IMR-90 (cell line): Measurements from ENCODE around the gene TOE1. TPM values are rescaled to one million over a fixed set of nuclear protein-coding genes. Genes with fewer than 3 reads are reported as not detected.

Source experiments
- ATAC-seq: fragments of 200-7000 bp; cut with Tn5 transposase; 2 replicates; pipeline ENCODE4 v1.9.1; 2020; ENCODE audit warnings: low read depth, mild to moderate bottlenecking, moderate library complexity
- BruUV-seq: library from RNA; stranded (reverse); fragments of 400-500 nt; replicated peaks from 2 replicates; lab custom pipeline; 2021; lab: Mats Ljungman, UMichigan
- CTCF ChIA-PET: fragments of 300-600 bp; formaldehyde crosslinking; extraction: SDS; loops from one replicate; lab custom pipeline; 2021; ENCODE audit warnings: antibody characterized with exemption; lab: Yijun Ruan, JAX
- POLR2A ChIA-PET: fragments of 300-600 bp; sonication (Branson Sonifier 250); formaldehyde crosslinking; loops from one replicate; lab custom pipeline; 2022; ENCODE audit warnings: antibody characterized with exemption; ENCODE audit not compliant: unreplicated experiment; lab: Charles Lee
- DNase-seq: peaks from one replicate; pipeline ENCODE4 v3.0.0; 2013
- H2AFZ ChIP-seq: replicated peaks from 2 replicates; pipeline ENCODE3; 2013; ENCODE audit warnings: low read length, mild to moderate bottlenecking; ENCODE audit not compliant: poor library complexity
- H2AK5ac ChIP-seq: 2 replicates; pipeline ENCODE4 v1.6.1; 2013; ENCODE audit warnings: low read depth, low read length, inconsistent platforms
- H2AK9ac ChIP-seq: replicated peaks from 2 replicates; pipeline ENCODE3; 2013; ENCODE audit warnings: mild to moderate bottlenecking, low read depth, low read length, moderate library complexity; ENCODE audit not compliant: poor library complexity
- H2BK120ac ChIP-seq: 2 replicates; pipeline ENCODE4 v1.6.1; 2013; ENCODE audit warnings: low read depth, low read length, inconsistent platforms
- H2BK15ac ChIP-seq: 3 replicates; pipeline ENCODE4 v1.6.1; 2013; ENCODE audit warnings: low read depth, low read length, inconsistent platforms
- H2BK20ac ChIP-seq: 2 replicates; pipeline ENCODE4 v1.6.1; 2013; ENCODE audit warnings: low read depth, mild to moderate bottlenecking, inconsistent platforms, low read length, moderate library complexity
- H2BK5ac ChIP-seq: 2 replicates; pipeline ENCODE4 v1.6.1; 2013; ENCODE audit warnings: mild to moderate bottlenecking, low read depth, low read length, inconsistent platforms; ENCODE audit not compliant: poor library complexity, severe bottlenecking
- H3K14ac ChIP-seq: replicated peaks from 2 replicates; pipeline ENCODE4 v1.6.1; 2013; ENCODE audit warnings: low read depth, low read length, inconsistent platforms
- H3K18ac ChIP-seq: 2 replicates; pipeline ENCODE4 v1.6.1; 2013; ENCODE audit warnings: low read depth, low read length, control low read depth
- H3K23ac ChIP-seq: 2 replicates; pipeline ENCODE4 v1.6.1; 2013; ENCODE audit warnings: low read depth, low read length, inconsistent platforms
- H3K27ac ChIP-seq: 2 replicates; pipeline ENCODE4 v1.5.1; 2013; ENCODE audit warnings: mild to moderate bottlenecking, control low read depth, low read length; ENCODE audit not compliant: insufficient read depth
- H3K27me3 ChIP-seq: 2 replicates; pipeline ENCODE4 v1.6.1; 2013; ENCODE audit warnings: low read length; ENCODE audit not compliant: control insufficient read depth, insufficient read depth
- H3K36me3 ChIP-seq: 2 replicates; pipeline ENCODE4 v1.6.1; 2013; ENCODE audit warnings: low read length, mixed read lengths; ENCODE audit not compliant: control insufficient read depth, insufficient read depth
- H3K4ac ChIP-seq: 2 replicates; pipeline ENCODE4 v1.6.1; 2013; ENCODE audit warnings: low read depth, low read length, inconsistent platforms
- H3K4me1 ChIP-seq: 2 replicates; pipeline ENCODE4 v1.6.1; 2013; ENCODE audit warnings: low read length, mixed read lengths; ENCODE audit not compliant: control insufficient read depth, insufficient read depth
- H3K4me2 ChIP-seq: 2 replicates; pipeline ENCODE4 v1.6.1; 2013; ENCODE audit warnings: low read depth, mild to moderate bottlenecking, control low read depth, low read length, moderate library complexity
- H3K4me3 ChIP-seq: 2 replicates; pipeline ENCODE4 v1.5.1; 2013; ENCODE audit warnings: low read depth, mild to moderate bottlenecking, control low read depth, low read length, moderate library complexity; ENCODE audit not compliant: insufficient read depth
- H3K56ac ChIP-seq: 2 replicates; pipeline ENCODE4 v1.6.1; 2013; ENCODE audit warnings: low read length, inconsistent platforms; ENCODE audit not compliant: insufficient read depth; ENCODE audit errors: extremely low read depth
- H3K79me1 ChIP-seq, 2 experiments: 2 replicates each; pipeline ENCODE4 v1.6.1; 2013; ENCODE audit warnings: low read length in 2 of 2, inconsistent platforms in 1 of 2, low read depth in 1 of 2
- H3K9ac ChIP-seq: 2 replicates; pipeline ENCODE4 v1.6.1; 2013; ENCODE audit warnings: low read depth, low read length, control low read depth
- H3K9me1 ChIP-seq: 2 replicates; pipeline ENCODE4 v1.6.1; 2013; ENCODE audit warnings: low read length, inconsistent platforms; ENCODE audit not compliant: insufficient read depth
- H3K9me3 ChIP-seq: 2 replicates; pipeline ENCODE4 v1.6.1; 2013; ENCODE audit warnings: low read length; ENCODE audit not compliant: control insufficient read depth, insufficient read depth
- H4K20me1 ChIP-seq: 2 replicates; pipeline ENCODE4 v1.6.1; 2013; ENCODE audit warnings: low read length, inconsistent platforms; ENCODE audit not compliant: insufficient read depth
- H4K5ac ChIP-seq: 2 replicates; pipeline ENCODE4 v1.6.1; 2013; ENCODE audit warnings: mild to moderate bottlenecking, low read depth, low read length, control low read depth
- H4K8ac ChIP-seq, 2 experiments: 2 replicates each; pipeline ENCODE4 v1.6.1; 2013; ENCODE audit warnings: low read depth in 2 of 2, low read length in 2 of 2, control low read depth in 1 of 2, inconsistent platforms in 1 of 2
- H4K91ac ChIP-seq: 2 replicates; pipeline ENCODE4 v1.6.1; 2013; ENCODE audit warnings: low read depth, low read length, inconsistent platforms; ENCODE audit not compliant: insufficient read depth
- BHLHE40 ChIP-seq: fragments of 150-350 bp; IDR thresholded peaks from 2 replicates; pipeline ENCODE4 v1.6.1; 2016; ENCODE audit warnings: mild to moderate bottlenecking, low read depth, low read length
- CEBPB ChIP-seq: IDR thresholded peaks from 2 replicates; pipeline ENCODE4 v1.6.1; 2012; ENCODE audit warnings: low read depth, low read length, improper control_type of control experiment
- CHD1 ChIP-seq: IDR thresholded peaks from 2 replicates; pipeline ENCODE4 v1.6.1; 2012; ENCODE audit warnings: low read depth, low read length, improper control_type of control experiment
- FOS ChIP-seq: fragments of 150-350 bp; IDR thresholded peaks from 2 replicates; pipeline ENCODE4 v1.6.1; 2016; ENCODE audit warnings: low read depth, low read length
- MAFK ChIP-seq: IDR thresholded peaks from 2 replicates; pipeline ENCODE4 v1.6.1; 2012; ENCODE audit warnings: low read depth, low read length, improper control_type of control experiment
- MAZ ChIP-seq: IDR thresholded peaks from 2 replicates; pipeline ENCODE4 v1.6.1; 2012; ENCODE audit warnings: low read depth, mild to moderate bottlenecking, low read length, improper control_type of control experiment, moderate library complexity, borderline replicate concordance
- MXI1 ChIP-seq: IDR thresholded peaks from 2 replicates; pipeline ENCODE4 v1.6.1; 2012; ENCODE audit warnings: low read depth, mild to moderate bottlenecking, low read length, moderate library complexity, borderline replicate concordance
- POLR2A ChIP-seq: IDR thresholded peaks from 2 replicates; pipeline ENCODE4 v1.6.1; 2012; ENCODE audit warnings: mild to moderate bottlenecking, low read depth, low read length
- RAD21 ChIP-seq: IDR thresholded peaks from 2 replicates; pipeline ENCODE4 v1.6.1; 2012; ENCODE audit warnings: low read length, improper control_type of control experiment
- RCOR1 ChIP-seq: IDR thresholded peaks from 2 replicates; pipeline ENCODE4 v1.6.1; 2012; ENCODE audit warnings: mild to moderate bottlenecking, low read length, improper control_type of control experiment; ENCODE audit not compliant: insufficient replicate concordance
- RFX5 ChIP-seq: IDR thresholded peaks from 2 replicates; pipeline ENCODE4 v1.8.0; 2012; ENCODE audit warnings: low read depth, mild to moderate bottlenecking, low read length, moderate library complexity
- SMC3 ChIP-seq: fragments of 150-350 bp; IDR thresholded peaks from 2 replicates; pipeline ENCODE4 v1.6.1; 2016; ENCODE audit warnings: low read depth, mild to moderate bottlenecking, antibody characterized with exemption, low read length, moderate library complexity
- USF2 ChIP-seq: fragments of 150-350 bp; IDR thresholded peaks from 2 replicates; pipeline ENCODE4 v1.6.1; 2017; ENCODE audit warnings: mild to moderate bottlenecking, antibody characterized with exemption, low read length, low read depth
- whole genome bisulfite sequencing, 2 experiments: methylation state at CpG; one replicate each; pipeline versions ENCODE4 v1.1.5 to v1.1.7; 2013; ENCODE audit warnings: missing lambda C conversion rate in 2 of 2; ENCODE audit not compliant: insufficient read length in 1 of 2; ENCODE audit errors: extremely low coverage in 2 of 2; 5-methylcytosine and 5-hydroxymethylcytosine counted together
- dilution Hi-C: fragments of 300-500 bp; cut with HindIII; formaldehyde crosslinking; loops from one replicate; pipeline ENCODE4 v1.14.3; 2018; ENCODE audit warnings: low sequenced_read_pairs; ENCODE audit not compliant: unreplicated experiment
- in situ Hi-C: fragments of 300-500 bp; cut with MboI; formaldehyde crosslinking; loops from 3 replicates; pipeline ENCODE4 v1.14.3; 2019; ENCODE audit warnings: low sequenced_read_pairs, inconsistent platforms, mixed read lengths
- intact Hi-C: fragments of 100-400 bp; cut with micrococcal nuclease; formaldehyde crosslinking; loops from 2 replicates; pipeline ENCODE4 v1.10.0; 2022
- polyA plus RNA-seq, 3 experiments: library from polyadenylated mRNA; depleted of rRNA; stranded (reverse); fragments of >200 nt; gene quantifications; 2 replicates each; pipeline ENCODE4 v1.2.3, GENCODE V29; 2012; ENCODE audit warnings: low replicate concordance in 1 of 3
- total RNA-seq: library from RNA; depleted of rRNA; stranded (reverse); fragments of >200 nt; gene quantifications from 2 replicates; pipeline ENCODE4 v1.2.3, GENCODE V29; 2012
- TF ChIP-seq, protein P1 (sequence below): fragments of 150-350 bp; IDR thresholded peaks from 2 replicates; pipeline ENCODE4 v1.6.1; 2016; ENCODE audit warnings: low read depth, mild to moderate bottlenecking, low read length, moderate library complexity, borderline replicate concordance
- TF ChIP-seq, protein P2 (sequence below): conservative IDR thresholded peaks from 2 replicates; pipeline ENCODE4 v1.5.1; 2012; ENCODE audit warnings: mild to moderate bottlenecking, low read depth, low read length, improper control_type of control experiment

Gene TOE1
- total and polyA plus RNA-seq, 2 of the 4 experiments (the other 2 are of a cell fraction), result 15.5 to 18.6 TPM

DNA sequence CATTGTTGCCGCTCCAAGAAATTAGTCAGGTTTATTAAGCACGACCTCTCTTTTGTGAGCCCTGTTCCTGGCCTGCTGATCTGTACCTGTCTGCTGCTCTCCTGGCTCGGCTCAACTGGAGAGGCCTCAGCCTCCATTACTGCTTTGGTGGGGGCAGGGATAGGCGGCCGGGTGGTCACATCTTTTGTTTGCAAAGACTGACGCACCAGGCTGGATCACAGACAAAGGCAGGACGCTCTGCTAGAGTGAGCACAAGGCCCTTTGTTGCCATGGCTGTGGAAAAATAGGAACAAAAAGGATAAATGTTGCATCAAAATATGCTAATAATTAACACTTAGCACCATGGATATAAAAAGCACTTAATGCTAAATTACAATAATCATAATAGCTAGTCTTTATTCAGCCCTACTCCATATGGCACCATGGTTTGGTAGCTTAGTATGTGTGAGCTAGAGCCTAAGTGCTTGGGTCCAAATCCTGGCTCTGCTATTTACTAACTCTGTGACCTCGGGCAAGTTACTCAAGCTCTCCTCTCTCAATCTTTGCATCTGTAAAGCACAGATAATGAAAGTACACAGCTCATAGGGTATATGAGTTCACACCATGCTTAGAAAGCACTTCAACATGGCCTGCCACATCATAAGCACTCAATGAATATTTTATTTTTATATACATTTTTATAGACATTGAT, 42.2 kb upstream of the TOE1 start:
- 81% methylated on average over 2 of the region's 8 CpGs; no CpG with 5 or more reads in 1 of the 2 experiments for WGBS, 2 experiments
- H3K4me1 ChIP-seq, result no peaks in the 10 kb centered on the region
- no peak for DNase-seq
- intact Hi-C loops, result no loop called here
- no peak overlapping the region for H3K18ac ChIP-seq
- no peak overlapping the region for H3K4me2 ChIP-seq
- H3K27ac ChIP-seq, result no peak overlapping the region
- BruUV-seq, result no TSS peak
- H3K56ac ChIP-seq, result no peak overlapping the region
- ChIA-PET CTCF (interaction anchor here (1.5 to 7.2 kb wide), 3 partner anchors 279 to 284 kb away, joined by 7 to 53 read pairs (median 9); no protein-coding TSS in a partner anchor), POLR2A (interaction anchor here (1.2 kb wide), 1 partner anchor 279 kb away, joined by 4 read pairs; no protein-coding TSS in a partner anchor)
- H3K27me3 ChIP-seq, result no peaks in the 10 kb centered on the region
- no peak overlapping the region for H3K4ac ChIP-seq
- dilution Hi-C loops, result no loop called here
- no peak overlapping the region for H2BK15ac ChIP-seq
- H2BK120ac ChIP-seq, result no peak overlapping the region
- no peak overlapping the region for H3K14ac ChIP-seq
- no peak overlapping the region for H2BK5ac ChIP-seq
- in situ Hi-C loops, result no loop called here
- ATAC-seq, result no peak
- H4K20me1 ChIP-seq, result no peaks in the 10 kb centered on the region
- peaks cover 3% of the 10 kb centered on the region; the same call in 1 of the 2 replicates for H3K9me1 ChIP-seq
- TF ChIP-seq MXI1 (no peak), SMC3 (no peak), RCOR1 (no peak), RFX5 (no peak), CHD1 (no peak), USF2 (no peak), MAFK (no peak), POLR2A (no peak), CEBPB (no peak), MAZ (no peak), FOS (no peak), BHLHE40 (no peak), RAD21 (no peak)
- TF ChIP-seq, protein P1, sequence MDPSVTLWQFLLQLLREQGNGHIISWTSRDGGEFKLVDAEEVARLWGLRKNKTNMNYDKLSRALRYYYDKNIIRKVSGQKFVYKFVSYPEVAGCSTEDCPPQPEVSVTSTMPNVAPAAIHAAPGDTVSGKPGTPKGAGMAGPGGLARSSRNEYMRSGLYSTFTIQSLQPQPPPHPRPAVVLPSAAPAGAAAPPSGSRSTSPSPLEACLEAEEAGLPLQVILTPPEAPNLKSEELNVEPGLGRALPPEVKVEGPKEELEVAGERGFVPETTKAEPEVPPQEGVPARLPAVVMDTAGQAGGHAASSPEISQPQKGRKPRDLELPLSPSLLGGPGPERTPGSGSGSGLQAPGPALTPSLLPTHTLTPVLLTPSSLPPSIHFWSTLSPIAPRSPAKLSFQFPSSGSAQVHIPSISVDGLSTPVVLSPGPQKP, result no peak
- TF ChIP-seq, protein P2, sequence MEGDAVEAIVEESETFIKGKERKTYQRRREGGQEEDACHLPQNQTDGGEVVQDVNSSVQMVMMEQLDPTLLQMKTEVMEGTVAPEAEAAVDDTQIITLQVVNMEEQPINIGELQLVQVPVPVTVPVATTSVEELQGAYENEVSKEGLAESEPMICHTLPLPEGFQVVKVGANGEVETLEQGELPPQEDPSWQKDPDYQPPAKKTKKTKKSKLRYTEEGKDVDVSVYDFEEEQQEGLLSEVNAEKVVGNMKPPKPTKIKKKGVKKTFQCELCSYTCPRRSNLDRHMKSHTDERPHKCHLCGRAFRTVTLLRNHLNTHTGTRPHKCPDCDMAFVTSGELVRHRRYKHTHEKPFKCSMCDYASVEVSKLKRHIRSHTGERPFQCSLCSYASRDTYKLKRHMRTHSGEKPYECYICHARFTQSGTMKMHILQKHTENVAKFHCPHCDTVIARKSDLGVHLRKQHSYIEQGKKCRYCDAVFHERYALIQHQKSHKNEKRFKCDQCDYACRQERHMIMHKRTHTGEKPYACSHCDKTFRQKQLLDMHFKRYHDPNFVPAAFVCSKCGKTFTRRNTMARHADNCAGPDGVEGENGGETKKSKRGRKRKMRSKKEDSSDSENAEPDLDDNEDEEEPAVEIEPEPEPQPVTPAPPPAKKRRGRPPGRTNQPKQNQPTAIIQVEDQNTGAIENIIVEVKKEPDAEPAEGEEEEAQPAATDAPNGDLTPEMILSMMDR, result no peak
- H2AK9ac ChIP-seq, result no peak overlapping the region
- H3K9me3 ChIP-seq, result no peaks in the 10 kb centered on the region
- H4K8ac ChIP-seq, result no peak overlapping the region
- no peak overlapping the region for H3K9ac ChIP-seq
- no peak overlapping the region for H3K23ac ChIP-seq
- no peak overlapping the region for H3K4me3 ChIP-seq
- no peak overlapping the region for H2BK20ac ChIP-seq
- H4K91ac ChIP-seq, result no peak overlapping the region
- no peaks in the 10 kb centered on the region for H3K79me1 ChIP-seq
- H2AFZ ChIP-seq, result no peak overlapping the region
- H4K5ac ChIP-seq, result no peak overlapping the region
- no peaks in the 10 kb centered on the region for H3K36me3 ChIP-seq
- H2AK5ac ChIP-seq, result no peak overlapping the region
